ENCODE data around the gene CSF3. TPM values are rescaled to one million over a fixed set of nuclear protein-coding genes. Genes with fewer than 3 reads are reported as not detected.

CSF3 gene
- total and polyA plus RNA-seq, 2 of the 13 experiments (the other 11 are each of a cell fraction or from before 2014, with no cell fraction given), result 0.09 TPM; not detected in 1

- ChIA-PET POLR2A (no interaction called here), CTCF (ENCODE audit: low intra/inter-chr PET ratio, low total read pairs) (no interaction called here)
- H3K79me2 ChIP-seq (ENCODE audit: insufficient read depth, low read length), result no peaks in the 10 kb centered on the region
- DNase-seq (ENCODE audit: low spot score) (no peak), FAIRE-seq (no peak), ATAC-seq (no peak)
- H3K4me2 ChIP-seq (ENCODE audit: low read depth, low read length), result no peak overlapping the region
- H2AFZ ChIP-seq (ENCODE audit: low read length), result no peak overlapping the region
- TF ChIP-seq SIN3B (IDR thresholded peaks at IDR 0.05; ENCODE audit: low read length) (no peak), CSRNP1 (CRISPR knock-in tag; IDR thresholded peaks at IDR 0.05) (no peak), ZNF891 (CRISPR knock-in tag; IDR thresholded peaks at IDR 0.05) (no peak), SMYD3 (CRISPR knock-in tag; IDR thresholded peaks at IDR 0.05) (no peak), SIX1 (CRISPR knock-in tag; IDR thresholded peaks at IDR 0.05; ENCODE audit: borderline replicate concordance) (no peak), ZNF33B (CRISPR knock-in tag; IDR thresholded peaks at IDR 0.05) (no peak), ZNF513 (CRISPR knock-in tag; conservative IDR thresholded peaks at IDR 0.05) (no peak), YY1 (IDR thresholded peaks at IDR 0.05; ENCODE audit: insufficient read depth, insufficient replicate concordance, low read depth, low read length) (no peak), ZNF598 (CRISPR knock-in tag; IDR thresholded peaks at IDR 0.05; ENCODE audit: borderline replicate concordance) (no peak), SP140L (CRISPR knock-in tag; IDR thresholded peaks at IDR 0.05; ENCODE audit: borderline replicate concordance) (no peak), RNF2 (conservative IDR thresholded peaks at IDR 0.05; ENCODE audit: low read depth) (no peak)
- no peak overlapping the region for H3K4me3 ChIP-seq (replicated peaks in 1 of 3; ENCODE audit: insufficient read depth in 1 of 3, low read depth in 2 of 3, low read length in 3 of 3)
- intact Hi-C loops (cut with micrococcal nuclease; ENCODE audit: unreplicated experiment) (no loop called here), in situ Hi-C loops (cut with HindIII; ENCODE audit: extremely low pct_ligation_motif_present, low pct_unique_long_range_greater_than_20kb) (no loop called here)
- no peak overlapping the region for H3K9ac ChIP-seq (ENCODE audit: insufficient read depth, low read depth, low read length)
- WGBS (ENCODE audit: low lambda C conversion rate), result 96% methylated on average over 13 of the region's 13 CpGs
- H3K27me3 ChIP-seq (ENCODE audit: control insufficient read depth in 1 of 2, insufficient read depth in 2 of 2, low read length in 2 of 2), result no peaks in the 10 kb centered on the region
- H3K27ac ChIP-seq (ENCODE audit: extremely low read length, insufficient read depth, low read length), result no peak overlapping the region
- no TSS peak for BruUV-seq (replicated peaks)
- no peaks in the 10 kb centered on the region for H4K20me1 ChIP-seq (ENCODE audit: insufficient read depth, low read length)
- H3K4me1 ChIP-seq (ENCODE audit: insufficient read depth, low read length), result peaks cover 14% of the 10 kb centered on the region
- H3K9me3 ChIP-seq (ENCODE audit: low read length), result no peaks in the 10 kb centered on the region
- H3K36me3 ChIP-seq (replicated peaks in 1 of 2; ENCODE audit: control insufficient read depth in 1 of 2, insufficient read depth in 2 of 2, low read length in 2 of 2), result peaks cover 30 to 45% of the 10 kb centered on the region in 2 experiments; a peak in 4 of 5 replicates
Observed at GRCh38 chr17:40020146-40020545, 4.9 kb downstream of the CSF3 start.

Data from HepG2 (cell line).